SU-DHL-6 (cell line): ENCODE measurements around the gene FOXO4.

Source experiments
- EZH2phosphoT487 ChIP-seq: fragments of 200-600 bp; sonication (generic), shearing (Covaris generic); conservative IDR thresholded peaks from 2 replicates; pipeline ENCODE4 v1.6.1; 2018; ENCODE audit warnings: mild to moderate bottlenecking, antibody characterized with exemption, low read length, moderate library complexity, mixed read lengths
- TF ChIP-seq, protein P1 (sequence below): fragments of 200-600 bp; sonication (generic); IDR thresholded peaks from one replicate; pipeline ENCODE4 v1.5.1; 2017; ENCODE audit warnings: antibody characterized with exemption, mild to moderate bottlenecking, low read length, moderate library complexity; ENCODE audit not compliant: insufficient read depth, poor library complexity, severe bottlenecking

- TF ChIP-seq, protein P1, sequence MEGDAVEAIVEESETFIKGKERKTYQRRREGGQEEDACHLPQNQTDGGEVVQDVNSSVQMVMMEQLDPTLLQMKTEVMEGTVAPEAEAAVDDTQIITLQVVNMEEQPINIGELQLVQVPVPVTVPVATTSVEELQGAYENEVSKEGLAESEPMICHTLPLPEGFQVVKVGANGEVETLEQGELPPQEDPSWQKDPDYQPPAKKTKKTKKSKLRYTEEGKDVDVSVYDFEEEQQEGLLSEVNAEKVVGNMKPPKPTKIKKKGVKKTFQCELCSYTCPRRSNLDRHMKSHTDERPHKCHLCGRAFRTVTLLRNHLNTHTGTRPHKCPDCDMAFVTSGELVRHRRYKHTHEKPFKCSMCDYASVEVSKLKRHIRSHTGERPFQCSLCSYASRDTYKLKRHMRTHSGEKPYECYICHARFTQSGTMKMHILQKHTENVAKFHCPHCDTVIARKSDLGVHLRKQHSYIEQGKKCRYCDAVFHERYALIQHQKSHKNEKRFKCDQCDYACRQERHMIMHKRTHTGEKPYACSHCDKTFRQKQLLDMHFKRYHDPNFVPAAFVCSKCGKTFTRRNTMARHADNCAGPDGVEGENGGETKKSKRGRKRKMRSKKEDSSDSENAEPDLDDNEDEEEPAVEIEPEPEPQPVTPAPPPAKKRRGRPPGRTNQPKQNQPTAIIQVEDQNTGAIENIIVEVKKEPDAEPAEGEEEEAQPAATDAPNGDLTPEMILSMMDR, result no peak
- no peak for TF ChIP-seq EZH2phosphoT487
Observed at GRCh38 chrX:71095981-71096759, 519 bp downstream of the FOXO4 start.
